ENCODE data around the gene SASH1.

The SASH1 gene

DNA sequence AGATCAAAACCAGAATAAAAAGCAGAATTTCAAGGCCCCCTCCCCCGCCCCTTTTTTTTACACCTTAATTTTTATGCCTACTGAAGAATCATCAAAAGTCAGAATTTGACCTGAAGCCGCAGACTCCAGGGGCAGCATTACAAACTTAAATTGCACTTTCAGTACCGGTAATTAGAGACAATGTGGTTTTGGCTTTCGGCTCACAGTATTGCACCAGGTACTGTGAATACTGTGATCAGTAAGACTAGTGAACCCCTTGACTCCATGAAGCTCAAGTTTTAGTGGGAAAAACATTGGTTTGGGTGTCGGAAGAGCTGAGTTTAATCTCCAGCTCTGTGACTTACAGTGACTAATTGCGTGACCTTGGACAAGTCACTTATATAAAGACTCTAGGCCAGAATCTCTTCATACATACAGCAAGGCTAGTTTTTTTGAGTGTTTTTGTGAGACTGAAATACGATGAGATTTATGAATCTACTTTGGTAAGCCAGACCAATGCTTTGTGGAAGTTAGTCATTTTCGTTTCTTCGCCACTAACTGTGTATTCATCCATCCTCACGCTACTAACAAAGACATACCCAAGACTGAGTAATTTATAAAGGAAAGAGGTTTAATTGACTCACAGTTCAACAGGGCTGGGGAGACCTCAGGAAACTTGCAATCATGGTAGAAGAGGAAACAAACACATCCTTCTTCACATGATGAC is 114.7 kb downstream of the SASH1 start:
- DNase-seq (ENCODE audit: low read depth, low spot score) = no peak

DNA sequence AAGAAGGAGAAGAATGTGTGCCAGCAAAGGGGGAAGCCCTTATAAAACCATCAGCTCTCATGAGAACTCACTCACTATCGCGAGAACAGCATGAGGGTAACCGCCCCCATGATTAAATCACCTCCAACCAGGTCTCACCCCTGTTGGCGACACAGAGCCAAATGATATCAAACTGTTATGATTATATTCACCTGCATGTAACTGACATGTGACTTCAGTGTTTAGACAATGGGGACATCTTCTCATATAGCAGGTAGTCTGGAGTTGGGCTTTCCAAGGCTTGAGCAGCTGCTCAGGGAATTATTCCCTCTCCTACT is 115.2 kb downstream of the SASH1 start:
- DNase-seq (ENCODE audit: low read depth, low spot score) = no peak

- no peak for DNase-seq (ENCODE audit: low read depth, low spot score)
Observed at GRCh38 chr6:148459238-148459637, 116.6 kb downstream of the SASH1 start.

GRCh38 chr6:148460876-148461646 is 118.4 kb downstream of the SASH1 start:
- no peak for DNase-seq (ENCODE audit: low read depth, low spot score)

- DNase-seq (ENCODE audit: low read depth, low spot score) = no peak
Observed at GRCh38 chr6:148461986-148462577, 119.4 kb downstream of the SASH1 start.

DNA sequence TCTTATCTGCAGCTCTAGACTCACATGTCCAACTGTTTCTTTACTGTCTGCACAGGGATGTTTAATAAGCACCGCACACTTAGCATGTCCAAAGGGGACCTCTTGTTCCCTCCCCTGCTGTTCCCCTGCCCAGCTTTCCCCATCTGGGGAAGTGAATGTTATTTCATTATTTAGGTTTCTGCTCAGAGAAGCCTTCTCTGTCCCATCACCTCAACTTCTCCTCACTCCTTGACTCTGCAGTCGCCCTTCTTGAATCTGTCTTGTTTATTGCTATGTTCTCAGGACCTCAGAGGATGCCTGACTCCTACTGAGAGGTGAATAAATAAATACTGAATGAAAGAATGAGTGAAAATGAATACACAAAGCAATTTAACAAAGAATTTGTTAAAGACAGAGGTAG is 121.0 kb downstream of the SASH1 start:
- DNase-seq (ENCODE audit: low read depth, low spot score) = peak; percentile 63

- DNase-seq (ENCODE audit: low read depth, low spot score) = peak; percentile 62
Observed at GRCh38 chr6:148464319-148465010, 121.8 kb downstream of the SASH1 start.

GRCh38 chr6:148465011-148465335 is 122.3 kb downstream of the SASH1 start:
- no peak for DNase-seq (ENCODE audit: low read depth, low spot score)

DNA sequence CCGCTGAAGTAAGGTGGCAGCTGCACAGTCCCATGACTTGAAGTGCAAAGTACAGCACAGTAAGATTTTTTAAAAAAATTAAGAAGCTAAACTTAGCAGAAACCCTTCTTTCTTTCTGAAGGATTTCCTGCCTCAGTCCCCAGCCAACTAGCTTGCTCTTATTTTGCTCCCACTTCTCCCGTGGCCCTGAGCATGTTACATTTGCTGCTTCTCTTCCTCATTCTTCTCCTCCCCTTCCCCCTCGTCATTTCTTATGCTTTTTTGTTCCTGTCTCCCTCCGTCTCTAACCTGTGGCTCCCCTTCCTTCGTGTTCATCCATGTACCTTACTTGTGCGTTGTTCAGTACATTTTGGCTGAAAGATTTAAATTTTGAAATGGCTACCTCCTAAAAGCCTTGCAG is 123.0 kb downstream of the SASH1 start:
- DNase-seq (ENCODE audit: low read depth, low spot score) = no peak

DNA sequence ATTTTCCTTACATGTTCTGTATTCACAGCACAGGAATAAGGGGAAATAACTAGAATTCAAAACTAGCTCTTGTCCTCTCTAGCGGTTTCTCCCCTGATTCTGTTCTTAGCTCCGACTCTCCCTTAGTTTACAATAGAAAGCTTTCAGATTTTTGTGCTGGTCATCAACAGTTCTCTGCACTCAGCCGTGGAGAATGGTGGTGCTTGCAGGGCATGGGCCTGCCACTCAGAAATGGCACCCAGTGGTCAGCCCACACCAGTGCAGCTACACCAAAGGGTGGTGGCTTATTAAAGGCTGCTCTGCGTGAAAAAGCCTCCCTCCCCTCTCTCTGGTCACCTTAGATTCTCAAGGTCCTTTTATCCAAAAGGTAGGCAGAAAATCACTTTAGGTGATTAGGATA is 123.5 kb downstream of the SASH1 start:
- no peak for DNase-seq (ENCODE audit: low read depth, low spot score)

DNA sequence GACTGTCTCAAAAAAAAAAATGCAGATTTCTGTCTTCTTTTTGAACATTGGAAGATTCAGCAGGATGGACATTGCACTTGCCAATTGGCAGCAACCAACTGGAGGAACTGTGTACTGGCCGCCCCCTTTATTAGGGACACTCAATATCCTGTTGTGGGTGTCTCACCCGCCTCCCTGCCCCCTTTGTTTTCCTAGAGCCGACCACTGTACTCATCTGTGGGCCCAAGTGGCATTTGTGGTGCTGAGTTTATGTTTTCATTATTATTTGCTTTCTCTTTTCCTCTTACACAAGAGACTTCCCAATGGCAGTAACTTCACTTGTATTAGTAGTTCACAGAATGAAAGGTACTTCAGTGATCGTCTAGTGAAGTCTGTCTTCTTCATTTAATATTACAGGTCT is 125.3 kb downstream of the SASH1 start:
- no peak for DNase-seq (ENCODE audit: low read depth, low spot score)

GRCh38 chr6:148470156-148470555 is 127.5 kb downstream of the SASH1 start:
- DNase-seq (ENCODE audit: low read depth, low spot score) = no peak

DNA sequence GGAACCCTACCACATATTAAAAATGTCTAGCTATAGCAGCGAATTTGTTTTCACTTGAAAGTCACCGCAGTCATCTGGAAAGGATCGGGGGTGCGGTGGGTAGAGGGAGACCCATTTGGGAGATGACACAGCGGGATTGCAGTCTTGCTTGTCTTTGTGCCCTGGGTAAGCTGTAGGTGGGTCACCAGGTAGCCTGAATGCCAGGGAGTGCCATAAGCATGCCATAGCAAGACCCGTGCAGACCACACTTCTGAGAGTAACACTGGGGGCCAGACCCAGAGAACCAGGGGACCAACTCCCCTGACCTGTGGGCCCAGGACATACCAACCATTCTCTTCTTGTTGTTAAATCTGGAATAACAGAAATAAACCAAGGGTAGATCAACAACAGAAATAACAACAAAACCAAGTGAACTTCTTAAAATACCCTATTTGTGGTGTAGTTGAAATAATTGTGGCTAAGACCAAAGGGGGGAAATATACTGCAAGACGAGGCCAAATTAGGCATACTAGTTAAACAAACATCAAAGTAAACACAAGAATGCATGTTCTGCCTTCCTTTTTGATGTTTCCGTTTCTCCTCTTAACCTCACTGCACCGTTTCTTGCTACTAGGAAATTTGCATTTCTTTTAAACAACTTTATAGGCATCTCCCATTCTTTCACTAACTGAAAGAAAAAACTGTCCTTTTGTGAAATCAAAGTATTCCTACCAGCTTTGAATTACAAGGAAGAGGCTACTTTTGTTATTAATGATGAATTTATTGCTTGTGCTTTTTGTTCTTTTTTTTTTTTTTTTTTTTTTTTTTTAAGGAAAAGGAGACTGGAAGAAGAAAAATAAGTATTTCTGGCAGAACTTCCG is 128.2 kb downstream of the SASH1 start:
- DNase-seq (ENCODE audit: low read depth, low spot score) = no peak

- peak; percentile 39 for DNase-seq (ENCODE audit: low read depth, low spot score)
Observed at GRCh38 chr6:148471624-148472159, 129.1 kb downstream of the SASH1 start.

DNA sequence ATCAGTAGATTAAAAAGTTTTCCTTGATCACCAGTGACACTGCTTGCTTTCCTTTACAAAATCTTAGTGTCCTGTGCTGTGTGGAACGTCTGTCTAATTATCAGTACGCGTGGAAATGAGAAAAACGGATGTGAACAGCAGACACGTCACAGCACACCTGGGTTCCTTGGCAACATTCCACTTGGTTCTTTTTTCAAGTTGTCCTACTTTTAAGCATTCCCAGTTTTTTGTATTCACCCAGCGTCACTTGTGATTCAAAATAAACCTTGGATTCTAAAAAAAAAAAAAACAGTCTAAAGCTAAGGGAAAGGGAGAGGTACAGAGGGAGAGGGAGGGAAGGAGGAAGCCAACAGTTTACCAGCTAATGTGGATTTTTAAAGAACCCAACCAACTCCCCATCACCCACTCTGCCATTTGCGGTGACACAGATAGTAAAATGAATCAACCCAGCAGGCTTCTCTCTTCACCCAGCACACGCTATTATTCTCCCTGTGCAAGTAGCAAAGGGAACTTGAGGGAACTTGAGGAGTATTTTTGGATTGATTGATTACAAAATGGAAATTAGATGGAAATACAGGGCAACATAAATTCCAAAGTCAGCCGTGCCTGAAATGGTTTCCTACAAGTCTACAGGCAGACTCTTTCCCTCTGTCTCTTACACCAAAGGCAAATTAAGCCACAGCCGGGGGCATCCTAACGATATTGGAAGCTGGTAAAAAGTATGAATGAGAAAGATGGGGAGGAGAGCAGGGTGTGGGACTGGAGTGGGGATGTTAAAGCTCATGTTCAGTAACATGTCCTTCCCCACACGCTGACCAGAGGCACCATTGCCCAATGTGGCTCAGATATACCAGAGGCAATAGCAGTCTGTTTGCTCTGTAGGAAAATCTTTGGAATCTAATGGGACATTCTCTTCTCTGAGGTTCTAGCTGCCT is 129.8 kb downstream of the SASH1 start:
- DNase-seq (ENCODE audit: low read depth, low spot score) = no peak

DNA sequence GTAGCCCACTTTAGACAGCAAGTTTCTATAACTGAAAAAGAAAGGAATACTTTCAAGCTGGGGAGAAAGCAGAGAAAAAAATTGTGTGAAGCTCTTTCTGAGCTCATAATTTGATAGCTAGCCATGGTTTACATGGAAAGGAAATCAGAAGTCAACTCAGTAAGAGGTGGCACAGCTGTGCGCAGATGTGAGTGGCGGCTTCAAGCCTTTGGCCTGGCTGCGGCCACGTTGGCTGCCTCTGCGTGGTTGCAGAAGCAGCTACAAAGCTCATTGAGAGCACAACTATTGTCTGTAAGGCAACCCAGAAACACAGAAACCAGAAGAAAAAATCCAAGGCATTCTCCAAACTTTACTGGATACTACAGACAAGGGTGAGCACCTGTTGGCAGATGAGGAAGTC is 136.9 kb downstream of the SASH1 start:
- DNase-seq (ENCODE audit: low read depth, low spot score) = no peak

- DNase-seq (ENCODE audit: low read depth, low spot score) = no peak
Observed at GRCh38 chr6:148487461-148487860, 144.8 kb downstream of the SASH1 start.

DNA sequence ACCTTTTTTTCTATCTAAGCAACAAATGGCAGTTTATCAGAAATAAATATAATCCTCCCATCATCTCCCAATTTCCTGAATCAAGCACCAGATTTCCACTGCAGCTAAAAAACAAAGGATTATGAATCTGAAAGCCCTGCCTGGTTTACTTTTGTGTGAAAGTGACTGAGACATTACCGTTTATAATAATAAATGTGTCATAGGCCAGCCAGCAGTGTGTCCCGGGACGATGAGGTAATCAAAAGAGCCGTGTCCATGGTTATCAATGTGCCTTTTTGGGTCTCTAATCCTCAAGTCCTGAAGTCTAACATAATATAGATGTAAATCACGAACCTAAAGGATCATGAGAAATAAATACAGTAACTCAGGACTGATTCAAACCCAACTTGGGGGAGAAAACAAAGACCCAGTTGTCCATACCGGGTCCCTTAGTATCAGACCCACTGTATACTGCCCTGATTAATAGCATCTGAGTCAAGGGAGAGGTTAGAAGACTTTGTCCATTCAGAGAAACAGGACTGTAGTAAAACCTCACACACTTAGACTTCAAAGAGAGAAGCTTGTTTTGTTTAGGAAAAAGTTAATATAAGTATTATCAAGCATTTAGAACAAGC is 149.1 kb downstream of the SASH1 start:
- DNase-seq (ENCODE audit: low read depth, low spot score) = no peak

DNA sequence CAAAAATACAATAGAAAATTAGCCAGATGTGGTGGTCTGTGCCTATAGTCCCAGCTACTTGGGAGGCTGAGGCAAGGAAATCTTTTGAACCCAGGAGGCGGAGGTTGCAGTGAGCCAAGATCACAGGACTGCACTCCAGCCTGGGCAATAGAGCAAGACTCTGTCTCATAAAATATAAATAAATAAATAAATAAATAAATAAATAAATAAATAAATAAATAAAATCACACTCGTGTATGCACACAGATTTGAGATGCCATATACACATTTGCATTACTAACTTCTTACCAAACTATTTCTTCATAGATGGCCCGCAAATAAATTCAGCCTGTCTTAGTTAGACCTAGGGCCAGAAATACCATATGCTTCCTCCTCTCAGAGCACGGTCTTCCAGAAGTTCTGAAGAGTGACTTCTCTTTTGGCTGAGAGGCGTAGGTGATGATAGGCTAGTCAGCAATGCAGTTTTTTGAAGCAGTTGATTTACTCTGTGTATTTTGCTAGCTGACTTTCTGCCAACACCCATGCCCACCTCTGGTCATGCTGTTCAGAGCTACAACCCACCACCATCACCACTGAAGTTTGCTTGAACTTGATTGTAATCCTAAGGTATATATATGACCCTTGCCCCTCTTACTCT is 150.1 kb downstream of the SASH1 start:
- DNase-seq (ENCODE audit: low read depth, low spot score) = no peak

Measured in smooth muscle cell of the brain vasculature (primary cell).